K562 (cell line): ENCODE measurements around the gene NUDT22. TPM values are rescaled to one million over a fixed set of nuclear protein-coding genes. Genes with fewer than 3 reads are reported as not detected.

ENCODE experiments used
- ARHGAP35 ChIP-seq: fragments of 450-650 bp; IDR thresholded peaks from 2 replicates; pipeline ENCODE4 v1.6.1; 2018; ENCODE audit not compliant: partially characterized antibody
- BRF1 ChIP-seq: IDR thresholded peaks from 3 replicates; pipeline ENCODE4 v1.6.1; 2011; ENCODE audit warnings: borderline replicate concordance, mild to moderate bottlenecking; ENCODE audit not compliant: insufficient read length; ENCODE audit errors: extremely low read depth
- CC2D1A ChIP-seq: fragments of 450-650 bp; IDR thresholded peaks from 2 replicates; pipeline ENCODE4 v1.6.1; 2017; ENCODE audit warnings: mild to moderate bottlenecking
- CCNT2 ChIP-seq: IDR thresholded peaks from 2 replicates; pipeline ENCODE4 v1.6.1; 2011; ENCODE audit warnings: borderline replicate concordance, low read depth, mild to moderate bottlenecking, moderate library complexity, mixed read lengths, low read length; ENCODE audit not compliant: insufficient read length; ENCODE audit errors: extremely low read depth
- COPS2 ChIP-seq: fragments of 450-650 bp; conservative IDR thresholded peaks from 2 replicates; pipeline ENCODE4 v1.6.1; 2016; ENCODE audit warnings: mild to moderate bottlenecking, moderate library complexity
- KHSRP ChIP-seq: fragments of 450-650 bp; IDR thresholded peaks from 2 replicates; pipeline ENCODE4 v1.6.1; 2017
- MBD2 ChIP-seq: sonication (generic); IDR thresholded peaks from 2 replicates; pipeline ENCODE4 v1.6.1; 2016; ENCODE audit warnings: low read depth, borderline replicate concordance
- NEUROD1 ChIP-seq: fragments of 150-350 bp; IDR thresholded peaks from 2 replicates; pipeline ENCODE4 v1.6.1; 2014; ENCODE audit warnings: borderline replicate concordance, low read length, low read depth; ENCODE audit not compliant: partially characterized antibody
- PPARD ChIP-seq: fragments of 250-450 bp; sonication (Bioruptor Pico); IDR thresholded peaks from 2 replicates; pipeline ENCODE4 v1.8.0; 2022; ENCODE audit warnings: inconsistent platforms, mild to moderate bottlenecking, moderate library complexity
- SMC3 ChIP-seq: conservative IDR thresholded peaks from 2 replicates; pipeline ENCODE4 v1.6.1; 2011; ENCODE audit warnings: low read depth, low read length, improper control_type of control experiment; ENCODE audit not compliant: insufficient read depth
- SP1 ChIP-seq: sonication (generic); formaldehyde crosslinking; IDR thresholded peaks from 2 replicates; pipeline ENCODE4 v1.8.1; 2022; ENCODE audit warnings: mild to moderate bottlenecking, missing genetic modification reagents
- SUPT5H ChIP-seq: fragments of 450-650 bp; IDR thresholded peaks from 2 replicates; pipeline ENCODE4 v1.6.1; 2016
- TGIF2 ChIP-seq: sonication (generic); formaldehyde crosslinking; IDR thresholded peaks from 2 replicates; pipeline ENCODE4 v1.8.1; 2022; ENCODE audit warnings: mild to moderate bottlenecking, missing genetic modification reagents, moderate library complexity
- ZBTB8A ChIP-seq: fragments of 450-650 bp; IDR thresholded peaks from 2 replicates; pipeline ENCODE4 v1.6.1; 2018; ENCODE audit warnings: mild to moderate bottlenecking, moderate library complexity; ENCODE audit not compliant: partially characterized antibody
- ZNF274 ChIP-seq: IDR thresholded peaks from 2 replicates; pipeline ENCODE4 v1.6.1; 2011; ENCODE audit warnings: low read depth, mild to moderate bottlenecking, low read length, moderate library complexity, borderline replicate concordance
- ZNF316 ChIP-seq: fragments of 450-650 bp; IDR thresholded peaks from 2 replicates; pipeline ENCODE4 v1.6.1; 2016
- ZNF561 ChIP-seq: fragments of 450-650 bp; formaldehyde crosslinking; conservative IDR thresholded peaks from 2 replicates; pipeline ENCODE4 v1.4.0; 2020; ENCODE audit warnings: mild to moderate bottlenecking, moderate library complexity
- polyA plus RNA-seq, 8 experiments: library from polyadenylated mRNA; depleted of rRNA in 4 of 8; stranded (reverse) in 5 of 8; unstranded in 3 of 8; fragments of >200 nt; fragmentation: Nextera tagmentation in 2 of 8; fragmentation: Illumina TruSeq in 1 of 8; extraction: Ambion mirVana in 2 of 8; extraction: Trizol in 1 of 8; gene quantifications; 2 replicates each; pipeline versions ENCODE4 v1.2.1 to v1.2.3, GENCODE V29; 2011 to 2014; ENCODE audit warnings: inconsistent platforms in 1 of 8, missing spikeins in 1 of 8
- total RNA-seq, 7 experiments: library from RNA; depleted of rRNA in 6 of 7; stranded (reverse); fragments of >200 nt in 6 of 7; fragmentation: Illumina TruSeq in 2 of 7; extraction: Trizol in 2 of 7; gene quantifications; 2 replicates each; pipeline versions ENCODE4 v1.2.1 to v1.2.3, GENCODE V29; 2011 to 2021; ENCODE audit warnings: low replicate concordance in 1 of 7
- TF ChIP-seq, protein P1 (sequence below): fragments of 250-450 bp; sonication (Bioruptor Pico); IDR thresholded peaks from 2 replicates; pipeline ENCODE4 v1.5.0; 2021; ENCODE audit warnings: mild to moderate bottlenecking, moderate library complexity
- TF ChIP-seq, protein P2 (sequence below): fragments of 250-450 bp; sonication (Bioruptor Pico); IDR thresholded peaks from 2 replicates; pipeline ENCODE4 v1.5.0; 2022; ENCODE audit warnings: mild to moderate bottlenecking
- TF ChIP-seq, protein P3 (sequence below): sonication (generic); formaldehyde crosslinking; IDR thresholded peaks from 2 replicates; pipeline ENCODE4 v1.8.0; 2022; ENCODE audit warnings: missing genetic modification reagents, mild to moderate bottlenecking, moderate library complexity, borderline replicate concordance
- TF ChIP-seq, protein P4 (sequence below): sonication (generic); formaldehyde crosslinking; IDR thresholded peaks from 2 replicates; pipeline ENCODE4 v1.8.0; 2022; ENCODE audit warnings: mild to moderate bottlenecking, missing genetic modification reagents

Gene NUDT22
- total and polyA plus RNA-seq, 9 of the 15 experiments (the other 6 are each of a cell fraction or from before 2014, with no cell fraction given), result 6.3 to 92.6 (median 37.4) TPM

DNA sequence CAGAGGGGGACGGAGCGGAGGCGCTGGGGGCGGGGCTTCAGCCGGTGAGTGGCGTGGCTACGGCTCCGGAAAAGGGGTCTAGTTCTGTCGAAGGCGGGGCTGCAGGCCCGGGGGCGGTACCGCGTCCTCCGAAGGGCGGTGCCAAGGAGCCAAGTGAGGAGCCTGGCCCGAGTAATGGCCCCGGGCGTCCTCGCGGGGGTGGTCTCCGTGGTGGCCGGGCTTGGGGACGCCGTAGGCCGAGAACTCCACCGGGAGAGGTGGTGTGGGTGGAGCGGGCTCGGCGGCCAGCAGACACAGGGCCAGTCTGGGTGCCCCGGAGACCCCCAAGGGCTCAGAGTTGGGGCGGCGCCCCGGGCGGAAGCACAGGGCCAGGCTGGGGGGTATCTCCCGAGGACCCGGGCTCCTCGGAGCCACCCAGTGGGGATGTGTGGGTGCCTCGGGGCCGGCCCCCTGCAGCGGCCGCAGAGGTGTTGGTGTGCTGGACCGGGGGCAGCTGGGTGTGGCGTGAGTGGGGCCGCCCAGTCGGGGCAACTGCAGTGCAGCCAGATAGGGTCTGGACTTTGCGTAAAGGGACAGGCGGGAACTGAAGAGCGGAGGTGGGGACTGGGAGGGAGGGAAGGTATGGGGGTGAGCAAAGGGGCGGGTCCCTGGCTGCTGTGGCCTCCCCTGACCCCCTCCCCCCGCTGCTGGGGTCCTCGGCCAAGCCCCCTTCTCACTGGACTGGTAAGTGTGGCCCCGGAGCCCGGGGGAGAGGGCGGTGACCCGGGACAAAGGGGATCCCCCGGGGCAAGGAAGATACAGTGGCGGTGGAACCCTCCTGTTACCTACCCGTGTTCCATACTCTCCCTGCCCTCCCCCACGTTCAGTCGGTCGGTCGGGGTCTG, 15.7 kb downstream of the NUDT22 start (continued):
- TF ChIP-seq, protein P1, sequence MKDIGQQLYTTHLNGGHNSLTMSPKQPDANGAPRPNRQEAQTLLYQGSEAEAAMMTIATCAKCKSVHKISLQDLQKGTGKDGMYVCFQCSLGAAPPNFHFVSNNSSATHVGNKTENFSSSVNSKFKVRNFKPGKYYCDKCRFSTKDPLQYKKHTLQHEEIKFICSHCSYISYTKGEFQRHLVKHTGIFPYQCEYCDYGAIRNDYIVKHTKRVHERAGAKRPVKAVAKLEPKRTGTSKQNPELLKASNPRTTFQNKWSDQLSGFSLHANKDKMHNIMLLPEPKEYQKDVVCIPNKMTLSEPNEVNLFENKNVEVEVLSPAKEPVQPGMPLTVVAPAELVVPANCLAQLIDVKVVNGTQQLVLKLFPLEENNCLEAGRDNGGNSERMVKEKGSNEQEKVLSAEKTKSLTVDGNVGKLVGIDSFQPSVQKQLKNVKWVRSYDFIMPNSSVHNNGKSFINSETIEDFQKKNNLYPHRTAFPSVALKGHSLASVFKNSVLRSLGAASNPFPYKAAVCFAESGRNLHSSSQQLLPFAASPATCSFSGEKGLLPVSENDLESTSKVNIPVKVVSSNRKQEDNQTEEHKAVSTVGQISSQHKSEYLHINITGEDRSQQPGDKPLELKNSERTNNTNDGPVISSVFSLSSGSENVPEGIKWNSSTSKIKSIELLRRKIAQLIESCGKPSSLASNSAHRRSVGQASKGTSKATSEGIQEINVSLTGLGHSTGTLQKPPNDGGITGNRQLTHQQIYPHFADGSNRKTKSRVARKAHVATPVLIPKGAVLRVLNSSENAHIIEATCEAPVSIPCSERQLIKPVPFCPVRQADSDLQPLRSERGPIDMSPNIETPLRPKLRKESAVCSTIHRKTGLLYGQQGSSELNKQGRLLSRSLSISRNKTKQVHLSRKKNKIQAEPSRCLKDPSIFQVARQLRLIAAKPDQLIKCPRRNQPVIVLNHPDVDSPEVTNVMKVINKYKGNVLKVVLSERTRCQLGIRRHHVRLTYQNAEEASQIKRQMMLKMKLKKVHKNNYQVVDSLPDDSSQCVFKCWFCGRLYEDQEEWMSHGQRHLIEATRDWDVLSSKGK (CRISPR knock-in tag), result no peak
- TF ChIP-seq, protein P2, sequence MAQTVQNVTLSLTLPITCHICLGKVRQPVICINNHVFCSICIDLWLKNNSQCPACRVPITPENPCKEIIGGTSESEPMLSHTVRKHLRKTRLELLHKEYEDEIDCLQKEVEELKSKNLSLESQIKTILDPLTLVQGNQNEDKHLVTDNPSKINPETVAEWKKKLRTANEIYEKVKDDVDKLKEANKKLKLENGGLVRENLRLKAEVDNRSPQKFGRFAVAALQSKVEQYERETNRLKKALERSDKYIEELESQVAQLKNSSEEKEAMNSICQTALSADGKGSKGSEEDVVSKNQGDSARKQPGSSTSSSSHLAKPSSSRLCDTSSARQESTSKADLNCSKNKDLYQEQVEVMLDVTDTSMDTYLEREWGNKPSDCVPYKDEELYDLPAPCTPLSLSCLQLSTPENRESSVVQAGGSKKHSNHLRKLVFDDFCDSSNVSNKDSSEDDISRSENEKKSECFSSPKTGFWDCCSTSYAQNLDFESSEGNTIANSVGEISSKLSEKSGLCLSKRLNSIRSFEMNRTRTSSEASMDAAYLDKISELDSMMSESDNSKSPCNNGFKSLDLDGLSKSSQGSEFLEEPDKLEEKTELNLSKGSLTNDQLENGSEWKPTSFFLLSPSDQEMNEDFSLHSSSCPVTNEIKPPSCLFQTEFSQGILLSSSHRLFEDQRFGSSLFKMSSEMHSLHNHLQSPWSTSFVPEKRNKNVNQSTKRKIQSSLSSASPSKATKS, result no peak
- TF ChIP-seq ZNF274 (no peak), CC2D1A (no peak), CCNT2 (peak; percentile 14), SP1 (CRISPR knock-in tag) (peak; percentile 5; the same call in 1 of the 2 replicates), MBD2 (peak; percentile 32; the same call in 1 of the 2 replicates), SUPT5H (peak; percentile 87), ZNF316 (no peak), NEUROD1 (no peak), ARHGAP35 (no peak), BRF1 (no peak), PPARD (CRISPR knock-in tag) (no peak), KHSRP (no peak), TGIF2 (CRISPR knock-in tag) (no peak), SMC3 (no peak), ZNF561 (CRISPR knock-in tag) (no peak), ZBTB8A (no peak), COPS2 (no peak)
- TF ChIP-seq, protein P3, sequence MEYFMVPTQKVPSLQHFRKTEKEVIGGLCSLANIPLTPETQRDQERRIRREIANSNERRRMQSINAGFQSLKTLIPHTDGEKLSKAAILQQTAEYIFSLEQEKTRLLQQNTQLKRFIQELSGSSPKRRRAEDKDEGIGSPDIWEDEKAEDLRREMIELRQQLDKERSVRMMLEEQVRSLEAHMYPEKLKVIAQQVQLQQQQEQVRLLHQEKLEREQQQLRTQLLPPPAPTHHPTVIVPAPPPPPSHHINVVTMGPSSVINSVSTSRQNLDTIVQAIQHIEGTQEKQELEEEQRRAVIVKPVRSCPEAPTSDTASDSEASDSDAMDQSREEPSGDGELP (CRISPR knock-in tag), result peak; percentile 27; the same call in 1 of the 2 replicates
- TF ChIP-seq, protein P4, sequence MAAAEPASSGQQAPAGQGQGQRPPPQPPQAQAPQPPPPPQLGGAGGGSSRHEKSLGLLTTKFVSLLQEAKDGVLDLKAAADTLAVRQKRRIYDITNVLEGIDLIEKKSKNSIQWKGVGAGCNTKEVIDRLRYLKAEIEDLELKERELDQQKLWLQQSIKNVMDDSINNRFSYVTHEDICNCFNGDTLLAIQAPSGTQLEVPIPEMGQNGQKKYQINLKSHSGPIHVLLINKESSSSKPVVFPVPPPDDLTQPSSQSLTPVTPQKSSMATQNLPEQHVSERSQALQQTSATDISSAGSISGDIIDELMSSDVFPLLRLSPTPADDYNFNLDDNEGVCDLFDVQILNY (CRISPR knock-in tag), result no peak; the same call in 1 of the 2 replicates
